ENCODE measurements around the gene PAK3. TPM values are rescaled to one million over a fixed set of nuclear protein-coding genes. Genes with fewer than 3 reads are reported as not detected.
A peak's percentile ranks its signal among the peaks of the same experiment; 100 is the strongest.

Gene PAK3
- total RNA-seq, 1 experiment from 2014 or later: 7.5 TPM

- Histone ChIP-seq H3K79me2 (ENCODE audit: insufficient read depth, low read length) (no peaks in the 10 kb centered on the region), H2AFZ (ENCODE audit: low read length) (no peak overlapping the region), H3K23me2 (ENCODE audit: insufficient read length, low read depth, low read length, poor library complexity, severe bottlenecking) (peaks cover 8% of the 10 kb centered on the region), H2AK5ac (ENCODE audit: insufficient read length, low read length) (no peak overlapping the region), H3K4me2 (ENCODE audit: insufficient read depth, insufficient read length, low read length) (no peak overlapping the region), H3K27me3 (ENCODE audit: insufficient read depth, low read length) (no peaks in the 10 kb centered on the region), H3K9me3 (ENCODE audit: control insufficient read depth, low read depth, low read length) (no peaks in the 10 kb centered on the region), H3K56ac (ENCODE audit: insufficient read length, low read depth, low read length) (no peak overlapping the region), H4K5ac (ENCODE audit: insufficient read length, low read depth, low read length) (no peak overlapping the region), H3K14ac (ENCODE audit: insufficient read depth, low read length) (no peak overlapping the region), H3K27ac (ENCODE audit: insufficient read length, low read depth, low read length) (no peak overlapping the region), H3K23ac (ENCODE audit: insufficient read length, low read depth, low read length) (no peak overlapping the region), H2BK15ac (ENCODE audit: low read depth, low read length) (no peak overlapping the region), H2BK12ac (ENCODE audit: insufficient read length, low read depth, low read length) (no peak overlapping the region), H3K9ac (ENCODE audit: extremely low read depth, insufficient read length, low read length) (no peak overlapping the region), H2BK20ac (ENCODE audit: low read depth, low read length, poor library complexity, severe bottlenecking) (no peak overlapping the region), H4K91ac (ENCODE audit: insufficient read length, low read depth, low read length) (no peak overlapping the region), H2BK120ac (ENCODE audit: low read depth, low read length, poor library complexity, severe bottlenecking) (no peak overlapping the region), H3K4me1 (ENCODE audit: insufficient read depth, low read length) (peaks cover 3% of the 10 kb centered on the region; the same call in 1 of the 2 replicates), H3K4ac (ENCODE audit: low read depth, low read length) (no peak overlapping the region), H4K20me1 (ENCODE audit: control insufficient read depth, insufficient read depth, insufficient read length) (no peaks in the 10 kb centered on the region), H3T11ph (ENCODE audit: low read length) (no peak overlapping the region), H3K18ac (ENCODE audit: insufficient read length, low read depth, low read length) (no peak overlapping the region), H4K8ac (replicated peaks; ENCODE audit: insufficient read length, low read depth, low read length) (no peak overlapping the region), H2BK5ac (ENCODE audit: insufficient read length, low read length) (no peak overlapping the region), H3K79me1 (ENCODE audit: insufficient read depth, low read depth, low read length, poor library complexity, severe bottlenecking) (no peaks in the 10 kb centered on the region)
- Mint-ChIP-seq H3K4me1 (peaks cover 38 to 43% of the 10 kb centered on the region in 2 experiments), H3K4me3 (no peak overlapping the region), H3K36me3 (ENCODE audit: insufficient read depth in 1 of 3, low read depth in 3 of 3) (peaks cover 0 to 20% (median 4%) of the 10 kb centered on the region in 3 experiments; a peak in 4 of 7 replicates), H3K27me3 (ENCODE audit: low read depth) (peaks cover 11% of the 10 kb centered on the region), H3K9me3 (no peaks in the 10 kb centered on the region), H3K27ac (no peak overlapping the region)
- WGBS (ENCODE audit: extremely low coverage, insufficient read length, low lambda C conversion rate): no CpG with 5 or more reads among the region's 5 CpGs
- TF ChIP-seq CTCF (conservative IDR thresholded peaks at IDR 0.05): peak; percentile 79
- DNase-seq: peak; percentile 65
These were observed 4.2 kb downstream of the PAK3 start for GRCh38 chrX:111100191-111100590.
